ENCODE data around the gene TMEM203. TPM values are rescaled to one million over a fixed set of nuclear protein-coding genes. Genes with fewer than 3 reads are reported as not detected.

TMEM203 gene
- total RNA-seq, 1 donor from 2014 or later: 26.6 TPM

GRCh38 chr9:137220317-137221094 lies 15.1 kb upstream of the TMEM203 start:
- no peak for DNase-seq

GRCh38 chr9:137219757-137220316 lies 14.4 kb upstream of the TMEM203 start:
- H3K4me3 ChIP-seq: no peak overlapping the region
- H3K4me1 ChIP-seq: peaks cover 41% of the 10 kb centered on the region
- intact Hi-C loops (cut with DNase I): no loop called here
- DNase-seq (no peak), ATAC-seq (no peak)
- peaks cover 16% of the 10 kb centered on the region for H3K36me3 ChIP-seq
- H3K9me3 ChIP-seq: no peaks in the 10 kb centered on the region
- H3K27me3 ChIP-seq (ENCODE audit: low read depth): no peaks in the 10 kb centered on the region
- TF ChIP-seq, protein P1, sequence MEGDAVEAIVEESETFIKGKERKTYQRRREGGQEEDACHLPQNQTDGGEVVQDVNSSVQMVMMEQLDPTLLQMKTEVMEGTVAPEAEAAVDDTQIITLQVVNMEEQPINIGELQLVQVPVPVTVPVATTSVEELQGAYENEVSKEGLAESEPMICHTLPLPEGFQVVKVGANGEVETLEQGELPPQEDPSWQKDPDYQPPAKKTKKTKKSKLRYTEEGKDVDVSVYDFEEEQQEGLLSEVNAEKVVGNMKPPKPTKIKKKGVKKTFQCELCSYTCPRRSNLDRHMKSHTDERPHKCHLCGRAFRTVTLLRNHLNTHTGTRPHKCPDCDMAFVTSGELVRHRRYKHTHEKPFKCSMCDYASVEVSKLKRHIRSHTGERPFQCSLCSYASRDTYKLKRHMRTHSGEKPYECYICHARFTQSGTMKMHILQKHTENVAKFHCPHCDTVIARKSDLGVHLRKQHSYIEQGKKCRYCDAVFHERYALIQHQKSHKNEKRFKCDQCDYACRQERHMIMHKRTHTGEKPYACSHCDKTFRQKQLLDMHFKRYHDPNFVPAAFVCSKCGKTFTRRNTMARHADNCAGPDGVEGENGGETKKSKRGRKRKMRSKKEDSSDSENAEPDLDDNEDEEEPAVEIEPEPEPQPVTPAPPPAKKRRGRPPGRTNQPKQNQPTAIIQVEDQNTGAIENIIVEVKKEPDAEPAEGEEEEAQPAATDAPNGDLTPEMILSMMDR (IDR thresholded peaks at IDR 0.05): no peak
- H3K27ac ChIP-seq: no peak overlapping the region

More at GRCh38 chr9:137220317-137221094, 15.1 kb upstream of the TMEM203 start:
- ATAC-seq: no peak
- H3K4me3 ChIP-seq: no peak overlapping the region
- TF ChIP-seq, protein P1 (IDR thresholded peaks at IDR 0.05): no peak
- no peaks in the 10 kb centered on the region for H3K27me3 ChIP-seq (ENCODE audit: low read depth)
- peaks cover 12% of the 10 kb centered on the region for H3K36me3 ChIP-seq
- H3K4me1 ChIP-seq: peaks cover 41% of the 10 kb centered on the region
- no peak overlapping the region for H3K27ac ChIP-seq
- no peaks in the 10 kb centered on the region for H3K9me3 ChIP-seq
- intact Hi-C loops (cut with DNase I): no loop called here

- intact Hi-C loops (cut with DNase I): no loop called here
- ATAC-seq (peak; percentile 2 to 44), DNase-seq (no peak)
- H3K27me3 ChIP-seq (ENCODE audit: low read depth): no peaks in the 10 kb centered on the region
- TF ChIP-seq, protein P1 (IDR thresholded peaks at IDR 0.05): no peak
- peaks cover 33% of the 10 kb centered on the region for H3K4me1 ChIP-seq
- peaks cover 16% of the 10 kb centered on the region for H3K36me3 ChIP-seq
- no peaks in the 10 kb centered on the region for H3K9me3 ChIP-seq
- H3K4me3 ChIP-seq: no peak overlapping the region
- peak overlapping the region; percentile 46 for H3K27ac ChIP-seq
Measured at GRCh38 chr9:137218754-137219271, 13.4 kb upstream of the TMEM203 start.

- DNase-seq (no peak), ATAC-seq (no peak)
- TF ChIP-seq, protein P1 (IDR thresholded peaks at IDR 0.05): no peak
- H3K27ac ChIP-seq: peak overlapping the region; percentile 67
- peaks cover 16% of the 10 kb centered on the region for H3K36me3 ChIP-seq
- no peaks in the 10 kb centered on the region for H3K9me3 ChIP-seq
- no peak overlapping the region for H3K4me3 ChIP-seq
- no peaks in the 10 kb centered on the region for H3K27me3 ChIP-seq (ENCODE audit: low read depth)
- peaks cover 33% of the 10 kb centered on the region for H3K4me1 ChIP-seq
- intact Hi-C loops (cut with DNase I): no loop called here
Measured at GRCh38 chr9:137218212-137218753, 12.8 kb upstream of the TMEM203 start.

GRCh38 chr9:137217276-137218211 lies 12.1 kb upstream of the TMEM203 start:
- TF ChIP-seq, protein P1 (IDR thresholded peaks at IDR 0.05): no peak
- ATAC-seq: peak; percentile 71 to 81
- DNase-seq: peak; percentile 85
- no peaks in the 10 kb centered on the region for H3K9me3 ChIP-seq
- H3K4me1 ChIP-seq: peaks cover 27% of the 10 kb centered on the region
- H3K36me3 ChIP-seq: peaks cover 16% of the 10 kb centered on the region
- H3K27ac ChIP-seq: peak overlapping the region; percentile 67
- intact Hi-C loops (cut with DNase I): no loop called here
- no peaks in the 10 kb centered on the region for H3K27me3 ChIP-seq (ENCODE audit: low read depth)
- H3K4me3 ChIP-seq: peak overlapping the region; percentile 47

Data from lower lobe of right lung (tissue), 2 donors.